Cerebellar nuclear complex (tissue), 1 donor: Measurements from ENCODE around the gene FBXO8.
"Not testable (repeated sequence)": the region's sequence is repeated elsewhere in the genome, so short reads cannot be mapped to it uniquely, and the experiment has no call there.

Source experiments
- DNase-seq, 2 experiments: peaks; one replicate each; lab custom pipeline; 2025; lab: John Stamatoyannopoulos, UW

FBXO8 gene, protein sequence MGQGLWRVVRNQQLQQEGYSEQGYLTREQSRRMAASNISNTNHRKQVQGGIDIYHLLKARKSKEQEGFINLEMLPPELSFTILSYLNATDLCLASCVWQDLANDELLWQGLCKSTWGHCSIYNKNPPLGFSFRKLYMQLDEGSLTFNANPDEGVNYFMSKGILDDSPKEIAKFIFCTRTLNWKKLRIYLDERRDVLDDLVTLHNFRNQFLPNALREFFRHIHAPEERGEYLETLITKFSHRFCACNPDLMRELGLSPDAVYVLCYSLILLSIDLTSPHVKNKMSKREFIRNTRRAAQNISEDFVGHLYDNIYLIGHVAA

DNA sequence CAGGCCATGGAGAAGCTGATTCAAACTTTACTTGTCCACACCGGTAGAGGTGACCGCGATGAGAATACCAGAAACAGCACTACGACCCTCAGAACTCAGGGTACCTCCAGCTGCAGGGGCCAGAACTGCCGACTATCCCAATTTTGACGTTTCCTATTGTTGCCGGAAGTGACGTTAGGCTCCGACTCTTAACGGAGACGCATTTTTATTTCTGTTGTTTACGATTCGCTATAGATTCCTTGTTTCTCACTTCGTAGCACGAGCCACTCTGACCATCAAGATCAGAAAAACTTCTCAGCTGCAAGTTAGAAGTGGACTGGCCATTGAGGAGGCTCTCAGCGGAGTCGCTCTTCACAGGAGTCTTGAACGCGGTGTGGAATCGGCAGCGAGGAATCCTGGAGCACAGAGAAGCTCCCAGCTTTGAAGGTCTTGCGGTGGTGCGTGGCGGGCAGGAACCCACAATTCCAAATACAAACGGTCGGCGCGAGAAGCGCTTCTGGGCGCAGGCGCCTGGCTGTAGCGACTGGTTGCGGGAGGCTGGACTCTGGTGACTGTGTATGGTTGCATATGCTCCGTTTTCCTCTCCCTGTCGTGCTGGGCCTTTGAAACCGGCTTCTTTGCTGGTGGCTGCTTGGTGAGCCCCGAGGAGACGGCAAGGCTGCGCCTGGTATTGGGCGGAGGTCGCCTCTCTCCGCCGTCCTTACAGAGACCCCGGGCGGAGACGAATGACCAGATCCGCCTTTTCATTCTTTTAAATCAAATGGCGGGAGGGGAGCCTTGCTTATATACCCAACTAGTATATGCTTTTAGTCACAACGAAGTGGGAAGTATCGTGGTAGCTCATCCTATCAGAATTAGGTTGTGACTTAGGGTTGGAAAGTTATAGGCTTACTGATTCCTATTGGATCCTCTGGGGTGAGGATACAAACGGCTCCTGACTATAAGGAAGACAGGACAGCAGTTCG, at the start of gene FBXO8, which contains the start of gene CEP44:
TSS of gene FBXO8 (minus strand) at position 161 of the 965 bp plus-strand sequence. CDS start 20,575 bp downstream, outside the sequence.
TSS of gene CEP44 (plus strand) at position 405 of the 965 bp plus-strand sequence. CDS start 15,211 bp downstream, outside the sequence.
- peak in 1 of 2 experiments; percentile 63 for DNase-seq

GRCh38 chr4:174332741-174333493, 49.5 kb upstream of the FBXO8 start:
- DNase-seq = no peak

- DNase-seq = no peak
Measured at GRCh38 chr4:174324725-174325124, 41.3 kb upstream of the FBXO8 start.

DNA sequence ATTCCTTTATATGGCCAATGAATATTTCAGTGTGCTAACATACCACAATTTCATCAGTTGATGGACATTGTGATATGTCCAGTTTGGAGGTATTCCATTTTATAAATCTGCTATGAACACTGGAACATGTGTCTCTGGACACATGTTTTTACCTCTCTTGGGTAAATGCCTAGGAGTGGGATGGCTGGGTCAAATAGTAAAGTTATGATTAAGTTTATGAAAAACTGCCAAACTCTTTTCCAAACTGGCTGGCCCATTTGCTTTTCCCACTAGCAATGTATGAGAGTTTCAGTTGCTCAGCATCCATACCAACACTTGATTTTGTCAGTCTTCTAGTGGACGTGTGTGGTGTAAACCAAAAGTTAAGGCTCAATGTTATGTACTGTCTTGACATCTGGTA, 40.8 kb upstream of the FBXO8 start:
- no peak for DNase-seq

- no peak for DNase-seq
Measured at GRCh38 chr4:174320494-174321199, 37.2 kb upstream of the FBXO8 start.

- no peak for DNase-seq
Measured at GRCh38 chr4:174318829-174319764, 35.6 kb upstream of the FBXO8 start.

DNA sequence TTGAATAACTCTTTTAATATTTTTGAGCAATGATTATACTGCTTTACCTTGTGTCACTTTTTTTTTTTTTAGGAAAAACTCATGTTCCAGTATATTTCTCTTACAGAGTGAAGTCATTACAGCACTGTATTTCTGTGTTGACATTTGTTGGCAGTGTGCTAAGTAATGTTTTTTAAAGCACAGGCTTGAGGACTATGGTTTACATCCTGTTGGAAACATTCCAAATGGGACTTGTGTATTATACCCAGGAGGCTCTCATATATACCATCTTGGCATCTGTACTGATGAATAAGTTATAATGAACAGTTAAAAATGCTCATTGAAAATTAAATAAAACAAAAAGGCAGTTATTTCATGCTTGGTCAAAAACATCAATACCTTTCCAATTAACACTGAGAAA, 34.1 kb upstream of the FBXO8 start:
- no peak for DNase-seq

- DNase-seq = no peak
Measured at GRCh38 chr4:174316954-174317353, 33.5 kb upstream of the FBXO8 start.

DNA sequence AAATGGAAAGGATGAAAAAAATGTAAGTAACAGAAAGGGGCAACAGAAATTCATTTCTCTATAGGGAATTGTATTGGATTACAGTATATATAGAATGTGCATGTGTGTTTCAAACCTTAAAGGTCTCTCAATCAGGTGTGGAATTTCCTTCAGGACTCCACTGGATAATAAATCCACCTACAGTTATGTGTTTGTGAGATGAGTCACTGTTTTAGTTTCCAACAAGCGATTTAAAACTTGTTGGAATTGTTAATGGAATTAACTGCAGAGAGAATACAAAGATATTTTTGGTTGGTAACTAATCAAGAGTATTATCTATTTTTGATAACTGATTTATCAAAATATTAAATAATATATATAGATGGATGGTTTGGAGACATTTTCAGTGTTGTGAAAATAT, 33.1 kb upstream of the FBXO8 start:
- no peak for DNase-seq

DNA sequence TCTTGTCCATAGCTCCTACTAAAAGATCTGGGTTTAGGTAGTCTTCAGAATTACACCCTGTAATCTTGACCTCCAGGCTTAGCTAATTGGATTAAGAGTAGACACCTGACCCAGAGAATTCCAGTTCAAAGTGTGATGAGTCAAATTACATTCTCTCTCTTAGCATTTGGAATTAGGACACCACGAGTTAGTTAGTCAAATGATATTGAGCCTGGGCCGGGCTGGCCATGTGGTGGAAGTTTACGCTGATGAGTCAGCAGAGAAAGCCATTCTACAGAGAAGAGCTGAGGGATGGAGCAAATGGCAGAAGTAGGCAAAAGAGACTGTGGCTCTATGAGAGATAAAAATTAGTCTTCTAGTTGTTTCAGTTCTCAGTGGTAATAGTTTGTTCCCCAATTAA, 31.3 kb upstream of the FBXO8 start:
- no peak for DNase-seq

DNA sequence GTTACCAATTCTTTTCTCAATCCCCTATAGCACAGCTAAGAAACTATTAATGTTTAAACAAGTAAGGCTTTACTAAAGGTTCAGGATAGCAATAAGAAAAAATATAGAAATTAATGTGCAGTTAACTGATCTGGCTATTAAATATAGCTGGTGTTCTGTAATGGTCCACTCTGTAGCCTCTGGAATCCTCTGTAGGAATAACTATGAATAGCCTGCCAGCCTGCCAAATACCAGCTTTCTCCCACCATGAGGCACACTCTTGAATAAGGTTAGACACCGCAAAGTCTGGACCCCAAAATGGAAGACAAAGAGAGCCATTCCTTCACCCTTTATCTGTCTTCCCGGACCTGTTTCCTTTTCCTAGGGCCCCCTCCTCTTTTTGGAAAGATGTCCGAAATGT, 30.8 kb upstream of the FBXO8 start:
- DNase-seq = no peak

- DNase-seq = no peak
Measured at GRCh38 chr4:174312993-174313392, 29.5 kb upstream of the FBXO8 start.

DNA sequence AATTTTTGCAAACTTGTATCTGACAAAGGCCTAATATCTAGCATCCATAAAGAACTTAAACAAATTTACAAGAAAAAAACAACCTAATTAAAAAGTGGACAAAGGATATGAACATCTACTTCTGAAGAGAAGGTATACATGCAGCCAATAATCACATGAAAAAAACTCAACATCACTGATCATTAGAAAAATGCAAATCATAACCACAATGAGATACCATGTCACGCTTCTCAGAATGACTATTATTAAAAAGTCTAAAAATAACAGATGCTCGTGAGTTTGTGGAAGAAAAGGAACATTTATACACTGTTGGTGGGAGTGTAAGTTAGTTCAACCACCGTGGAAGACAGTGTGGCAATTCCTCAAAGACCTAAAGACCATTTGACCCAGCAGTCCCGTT, 24.2 kb upstream of the FBXO8 start:
- no peak for DNase-seq

DNA sequence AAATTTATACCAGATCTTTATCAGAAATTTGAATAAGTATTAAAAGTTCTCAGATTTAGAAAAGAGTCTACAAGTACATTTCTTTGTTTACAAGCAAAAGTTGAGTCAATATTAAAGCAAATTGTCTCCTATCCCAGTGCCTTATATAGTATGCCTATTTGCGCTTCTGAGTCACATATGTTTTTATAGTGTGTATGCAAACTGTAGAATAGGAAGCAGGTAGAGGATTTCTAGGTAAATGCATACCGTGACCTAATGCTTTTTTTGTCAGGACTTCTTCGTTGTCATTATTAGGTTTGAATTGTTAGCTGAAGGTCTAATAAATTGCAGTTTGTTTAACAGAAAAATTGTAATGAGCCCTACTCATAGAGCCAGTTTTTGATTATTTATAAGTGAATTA, 22.5 kb upstream of the FBXO8 start:
- no peak for DNase-seq

DNA sequence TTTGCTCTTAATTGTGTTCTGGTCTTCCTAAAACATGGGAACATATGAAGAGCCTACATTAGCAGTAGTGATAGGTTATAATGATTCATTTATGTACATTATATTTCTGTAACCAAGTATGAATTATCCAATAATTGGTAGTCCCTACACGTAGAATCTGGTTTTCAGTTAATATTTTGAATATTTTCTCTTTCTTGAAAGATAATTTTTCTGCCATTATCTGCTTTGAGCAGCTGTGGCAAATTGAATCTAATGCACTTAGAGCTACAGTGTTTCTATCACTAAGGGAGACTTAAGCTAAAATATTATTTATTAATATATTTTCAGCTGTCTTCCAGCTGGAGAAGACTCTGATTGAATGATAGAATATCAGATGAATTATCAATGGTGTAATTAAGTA, 21.2 kb upstream of the FBXO8 start:
- no peak for DNase-seq

DNA sequence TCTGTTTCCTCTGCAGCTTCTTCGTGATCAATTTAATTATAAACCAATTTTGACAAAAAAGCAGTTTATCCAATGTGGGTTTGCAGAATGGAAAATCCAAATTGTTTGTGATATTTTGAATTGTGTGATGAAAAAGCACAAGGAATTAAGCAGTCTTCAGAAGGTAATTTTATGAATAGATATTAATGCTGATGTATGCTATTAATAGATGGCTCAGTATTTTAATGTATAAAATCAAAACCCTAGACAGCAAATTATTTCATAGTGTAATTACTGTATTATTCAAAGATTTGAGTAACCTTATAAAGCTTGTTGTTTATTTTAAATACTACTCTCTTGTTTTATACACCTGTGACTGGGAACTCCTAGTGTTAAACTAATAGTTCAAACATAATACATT, 20.2 kb upstream of the FBXO8 start:
- DNase-seq = no peak

GRCh38 chr4:174295142-174295541, 11.7 kb upstream of the FBXO8 start:
- not testable (repeated sequence) for DNase-seq

GRCh38 chr4:174294641-174295040, 11.2 kb upstream of the FBXO8 start:
- DNase-seq = not testable (repeated sequence)

DNA sequence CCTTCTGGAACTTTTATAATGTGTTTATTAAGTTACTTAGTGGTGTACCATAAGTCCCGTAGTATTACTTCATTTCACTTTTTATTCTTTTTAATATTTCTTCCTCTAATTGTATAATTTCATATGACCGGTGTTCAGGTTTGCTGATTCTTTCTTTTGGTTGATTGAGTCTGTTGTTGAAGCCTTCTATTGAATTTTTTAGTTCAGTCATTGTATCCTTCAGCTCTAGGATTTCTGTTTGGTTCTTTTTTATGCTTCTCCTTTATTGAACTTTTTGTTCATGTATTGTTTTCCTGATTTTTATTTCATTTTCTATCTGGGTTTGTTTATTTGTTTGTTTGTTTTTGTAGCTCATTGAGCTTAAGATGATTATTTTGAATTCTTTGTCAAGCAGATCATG, 9.0 kb upstream of the FBXO8 start:
- no peak for DNase-seq

GRCh38 chr4:174286870-174287269, 3.4 kb upstream of the FBXO8 start:
- no peak for DNase-seq
